H1 (cell line): ENCODE measurements around the gene INTS1. TPM values are rescaled to one million over a fixed set of nuclear protein-coding genes. Genes with fewer than 3 reads are reported as not detected.

Experiments used
- BACH1 ChIP-seq: IDR thresholded peaks from 2 replicates; pipeline ENCODE4 v1.6.1; 2012; ENCODE audit warnings: low read length, improper control_type of control experiment
- CEBPB ChIP-seq: IDR thresholded peaks from 2 replicates; pipeline ENCODE4 v1.6.1; 2012; ENCODE audit warnings: low read depth, low read length
- CHD1 ChIP-seq: IDR thresholded peaks from 2 replicates; pipeline ENCODE4 v1.6.1; 2012; ENCODE audit warnings: low read depth, low read length, improper control_type of control experiment
- CREB1 ChIP-seq: IDR thresholded peaks from 2 replicates; pipeline ENCODE4 v1.6.1; 2012; ENCODE audit warnings: inconsistent platforms
- CTBP2 ChIP-seq: IDR thresholded peaks from 2 replicates; pipeline ENCODE4 v1.7.0; 2011; ENCODE audit warnings: borderline replicate concordance, mild to moderate bottlenecking, moderate library complexity, mixed read lengths, low read length; ENCODE audit not compliant: insufficient read depth, insufficient read length
- HDAC2 ChIP-seq, 2 experiments: fragments of 300-600 bp in 1 of 2; sonication (generic) in 1 of 2; IDR thresholded peaks; 2 replicates each; pipeline ENCODE4 v1.6.1; 2011 to 2012; ENCODE audit warnings: low read depth in 2 of 2, low read length in 2 of 2, mild to moderate bottlenecking in 2 of 2, moderate library complexity in 2 of 2, borderline replicate concordance in 1 of 2, inconsistent platforms in 1 of 2
- JUN ChIP-seq: IDR thresholded peaks from 2 replicates; pipeline ENCODE4 v1.6.1; 2011; ENCODE audit warnings: low read depth, mild to moderate bottlenecking, improper control_type of control experiment, low read length
- JUND ChIP-seq: IDR thresholded peaks from 2 replicates; pipeline ENCODE4 v1.6.1; 2011; ENCODE audit warnings: mild to moderate bottlenecking, improper control_type of control experiment, low read length
- TAF1 ChIP-seq: IDR thresholded peaks from 2 replicates; pipeline ENCODE4 v1.6.1; 2011; ENCODE audit warnings: mild to moderate bottlenecking, low read depth, low read length
- ZNF274 ChIP-seq: IDR thresholded peaks from 2 replicates; pipeline ENCODE4 v1.7.0; 2012; ENCODE audit warnings: low read length, borderline replicate concordance; ENCODE audit errors: extremely low read depth
- polyA plus RNA-seq, 7 experiments: library from polyadenylated mRNA; depleted of rRNA in 3 of 7; stranded (reverse) in 5 of 7; unstranded in 2 of 7; fragments of >200 nt in 5 of 7; fragments of 200-250 nt in 2 of 7; gene quantifications; 1 replicate in 5 of 7; 2 replicates in 1 of 7; 4 replicates in 1 of 7; pipeline versions ENCODE4 v1.2.1 to v1.2.3, GENCODE V29; 2011 to 2013; ENCODE audit warnings: missing spikeins in 2 of 7, mixed read lengths in 2 of 7
- total RNA-seq: library from RNA; stranded (reverse); fragmentation: NEBNext Ultra II Directional; extraction: Animal tissue kit (Norgen Biotek cat#: 25700); gene quantifications from 2 replicates; pipeline ENCODE4 v1.2.1, GENCODE V29; 2021

The INTS1 gene
- total and polyA plus RNA-seq, 2 of the 8 experiments (the other 6 are each of a cell fraction or from before 2014, with no cell fraction given): 76.9 to 104 TPM

- TF ChIP-seq CTBP2: no peak
- TF ChIP-seq CREB1: no peak
- no peak for TF ChIP-seq CHD1
- no peak for TF ChIP-seq CEBPB
- no peak for TF ChIP-seq BACH1
- TF ChIP-seq ZNF274: no peak
- no peak for TF ChIP-seq HDAC2 (IDR thresholded peaks at IDR 0.05; ENCODE audit: borderline replicate concordance in 1 of 2, low read depth in 2 of 2, low read length in 2 of 2)
- TF ChIP-seq TAF1: no peak
- no peak for TF ChIP-seq JUND
- TF ChIP-seq JUN: no peak
Observed at GRCh38 chr7:1434891-1435670, 69.1 kb downstream of the INTS1 start (continued).
